ENCODE results near the gene UNC80. TPM values are rescaled to one million over a fixed set of nuclear protein-coding genes. Genes with fewer than 3 reads are reported as not detected.

The UNC80 gene
- total and polyA plus RNA-seq, 10 donors: 0.05 to 1.9 (median 0.63) TPM

DNA sequence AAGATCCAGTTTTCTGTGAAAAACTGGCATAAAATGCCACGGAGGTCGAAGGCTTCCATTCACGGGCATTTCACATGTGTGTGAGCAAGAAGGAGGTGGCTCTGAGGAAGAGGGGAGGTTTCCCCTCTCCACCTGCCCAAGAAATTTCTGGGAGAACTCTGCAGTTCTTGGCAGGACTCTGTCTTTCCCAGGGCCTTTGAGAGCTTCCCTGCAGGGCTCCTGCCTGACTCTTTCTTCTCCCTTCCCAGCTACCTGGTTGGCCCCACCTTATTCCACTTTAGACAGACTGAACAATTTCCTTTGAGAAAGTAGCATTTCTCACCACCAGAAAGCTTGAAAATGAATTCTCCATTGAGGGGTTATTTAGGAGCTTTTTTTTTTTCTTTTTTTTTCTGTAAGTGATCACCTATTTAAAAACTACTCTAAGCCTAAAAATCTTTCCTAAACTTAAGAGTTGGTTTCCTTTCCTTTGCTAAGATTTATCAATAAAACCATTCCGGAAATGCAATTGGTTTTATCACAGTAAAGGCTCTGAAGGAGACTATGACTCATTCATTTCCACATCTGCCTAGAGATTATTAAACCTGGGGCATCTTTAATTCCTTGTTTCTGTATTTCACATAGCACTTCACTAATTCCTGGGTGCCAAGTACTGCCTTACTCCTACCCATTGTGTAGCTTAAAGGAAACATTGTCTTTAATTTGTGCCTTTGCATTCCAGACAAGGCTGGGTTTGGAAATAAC lies 59.3 kb downstream of the UNC80 start:
- Histone ChIP-seq H3K4me1 (no peaks in the 10 kb centered on the region), H3K4me3 (no peak overlapping the region), H3K36me3 (no peaks in the 10 kb centered on the region), H3K9me3 (no peaks in the 10 kb centered on the region), H3K27me3 (replicated peaks in 1 of 7) (no peaks in the 10 kb centered on the region), H3K27ac (no peak overlapping the region)
- TF ChIP-seq POLR2AphosphoS5 (IDR thresholded peaks at IDR 0.05) (no peak), POLR2A (IDR thresholded peaks at IDR 0.05) (no peak)
- TF ChIP-seq, protein P1, sequence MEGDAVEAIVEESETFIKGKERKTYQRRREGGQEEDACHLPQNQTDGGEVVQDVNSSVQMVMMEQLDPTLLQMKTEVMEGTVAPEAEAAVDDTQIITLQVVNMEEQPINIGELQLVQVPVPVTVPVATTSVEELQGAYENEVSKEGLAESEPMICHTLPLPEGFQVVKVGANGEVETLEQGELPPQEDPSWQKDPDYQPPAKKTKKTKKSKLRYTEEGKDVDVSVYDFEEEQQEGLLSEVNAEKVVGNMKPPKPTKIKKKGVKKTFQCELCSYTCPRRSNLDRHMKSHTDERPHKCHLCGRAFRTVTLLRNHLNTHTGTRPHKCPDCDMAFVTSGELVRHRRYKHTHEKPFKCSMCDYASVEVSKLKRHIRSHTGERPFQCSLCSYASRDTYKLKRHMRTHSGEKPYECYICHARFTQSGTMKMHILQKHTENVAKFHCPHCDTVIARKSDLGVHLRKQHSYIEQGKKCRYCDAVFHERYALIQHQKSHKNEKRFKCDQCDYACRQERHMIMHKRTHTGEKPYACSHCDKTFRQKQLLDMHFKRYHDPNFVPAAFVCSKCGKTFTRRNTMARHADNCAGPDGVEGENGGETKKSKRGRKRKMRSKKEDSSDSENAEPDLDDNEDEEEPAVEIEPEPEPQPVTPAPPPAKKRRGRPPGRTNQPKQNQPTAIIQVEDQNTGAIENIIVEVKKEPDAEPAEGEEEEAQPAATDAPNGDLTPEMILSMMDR (IDR thresholded peaks at IDR 0.05 in 8 of 11, conservative IDR thresholded peaks at IDR 0.05 in 3 of 11): no peak
- intact Hi-C loops (cut with DNase I; ENCODE audit: low total_unique reads): no loop called here
- WGBS, 5 donors: 78 to 92% (median 86%) methylated on average over 4 of the region's 4 CpGs
- DNase-seq: no peak

DNA sequence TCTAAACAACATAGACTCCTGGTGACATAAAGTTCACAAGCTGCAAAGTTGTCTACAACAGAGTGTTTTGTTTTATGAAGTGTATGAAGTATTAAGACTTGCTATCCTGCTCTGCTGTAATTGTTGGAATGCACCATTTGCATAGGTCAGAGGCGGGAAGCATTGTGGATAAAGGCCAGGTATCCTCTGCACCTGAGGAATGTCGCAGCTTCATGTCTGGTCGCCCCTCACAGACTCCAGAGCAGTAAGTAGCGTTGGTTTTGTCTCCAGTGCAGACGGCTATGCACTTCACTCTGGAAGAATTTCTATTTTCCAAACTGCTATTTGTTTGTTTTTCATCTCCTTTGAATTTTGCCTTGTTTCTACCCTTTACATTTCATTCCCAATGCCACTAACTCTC lies 63.1 kb downstream of the UNC80 start:
- no peak overlapping the region for H3K27ac ChIP-seq
- no peak overlapping the region for H3K4me3 ChIP-seq
- no peaks in the 10 kb centered on the region for H3K36me3 ChIP-seq
- DNase-seq: no peak
- 63 to 74% (median 73%) methylated on average over 5 of the region's 5 CpGs for WGBS, 5 donors
- no peaks in the 10 kb centered on the region for H3K4me1 ChIP-seq
- H3K9me3 ChIP-seq: no peaks in the 10 kb centered on the region
- H3K27me3 ChIP-seq (replicated peaks in 1 of 7): no peaks in the 10 kb centered on the region
- TF ChIP-seq, protein P1 (IDR thresholded peaks at IDR 0.05 in 8 of 11, conservative IDR thresholded peaks at IDR 0.05 in 3 of 11): no peak
- TF ChIP-seq POLR2A (IDR thresholded peaks at IDR 0.05) (no peak), POLR2AphosphoS5 (IDR thresholded peaks at IDR 0.05) (no peak)
- intact Hi-C loops (cut with DNase I; ENCODE audit: low total_unique reads): no loop called here

DNA sequence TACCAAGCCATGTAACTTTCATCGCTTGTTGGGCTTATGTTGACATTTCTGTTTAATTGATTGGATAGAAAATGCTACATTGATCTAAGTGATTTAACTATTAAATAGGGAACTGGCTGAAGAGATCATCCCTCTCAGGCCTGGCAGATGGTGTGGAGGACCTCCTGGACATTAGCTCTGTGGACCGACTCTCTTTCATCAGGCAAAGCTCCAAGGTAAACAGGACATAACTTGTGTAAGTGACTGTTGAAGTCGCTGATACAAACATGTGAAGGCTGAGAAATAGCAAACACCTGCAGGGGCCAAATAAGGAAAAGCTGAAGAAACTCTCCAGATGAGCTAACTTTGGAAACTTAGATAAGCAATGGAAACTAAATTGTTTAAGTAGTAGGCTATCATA lies 68.8 kb downstream of the UNC80 start:
- no peaks in the 10 kb centered on the region for H3K27me3 ChIP-seq (replicated peaks in 1 of 7)
- H3K9me3 ChIP-seq: no peaks in the 10 kb centered on the region
- DNase-seq: no peak
- H3K4me1 ChIP-seq: no peaks in the 10 kb centered on the region
- no peak overlapping the region for H3K4me3 ChIP-seq
- intact Hi-C loops (cut with DNase I; ENCODE audit: low total_unique reads): no loop called here
- WGBS, 5 donors: 66 to 83% (median 67%) methylated on average over 3 of the region's 3 CpGs
- TF ChIP-seq, protein P1 (IDR thresholded peaks at IDR 0.05 in 8 of 11, conservative IDR thresholded peaks at IDR 0.05 in 3 of 11): no peak
- TF ChIP-seq POLR2AphosphoS5 (IDR thresholded peaks at IDR 0.05) (no peak), POLR2A (IDR thresholded peaks at IDR 0.05) (no peak)
- no peak overlapping the region for H3K27ac ChIP-seq
- H3K36me3 ChIP-seq: no peaks in the 10 kb centered on the region

DNA sequence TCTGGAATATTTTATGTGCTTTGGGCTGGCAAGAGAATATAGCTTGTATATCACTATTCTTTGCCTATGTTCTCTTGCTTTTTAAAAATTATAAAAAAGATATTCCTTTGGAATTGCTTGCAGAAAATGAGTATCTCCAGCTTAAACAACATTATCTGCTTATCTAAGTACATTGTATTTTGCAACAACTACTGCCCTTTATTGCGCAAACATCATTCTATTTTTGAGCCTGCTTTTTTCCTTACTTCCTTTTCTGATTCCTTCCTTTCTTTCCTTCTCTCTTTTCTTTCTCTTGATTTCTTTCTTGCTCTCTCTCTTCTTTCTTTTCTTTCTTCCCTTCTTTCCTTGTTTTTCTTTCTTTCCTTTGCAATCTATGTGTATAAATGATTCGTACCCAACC lies 74.0 kb downstream of the UNC80 start:
- no peak for DNase-seq
- H3K27me3 ChIP-seq (replicated peaks in 1 of 7): no peaks in the 10 kb centered on the region
- TF ChIP-seq, protein P1 (IDR thresholded peaks at IDR 0.05 in 8 of 11, conservative IDR thresholded peaks at IDR 0.05 in 3 of 11): no peak
- no peak for TF ChIP-seq POLR2AphosphoS5 (IDR thresholded peaks at IDR 0.05)
- H3K9me3 ChIP-seq: no peaks in the 10 kb centered on the region
- H3K36me3 ChIP-seq: no peaks in the 10 kb centered on the region
- intact Hi-C loops (cut with DNase I; ENCODE audit: low total_unique reads): no loop called here
- H3K4me3 ChIP-seq: no peak overlapping the region
- H3K4me1 ChIP-seq: no peaks in the 10 kb centered on the region
- 73 to 90% (median 78%) methylated on average over 2 of the region's 2 CpGs for WGBS, 5 donors
- H3K27ac ChIP-seq: no peak overlapping the region
